H1 (cell line): ENCODE results near the gene CNNM3. TPM values are rescaled to one million over a fixed set of nuclear protein-coding genes. Genes with fewer than 3 reads are reported as not detected.

Source experiments
- CEBPB ChIP-seq: IDR thresholded peaks from 2 replicates; pipeline ENCODE4 v1.6.1; 2012; ENCODE audit warnings: low read depth, low read length
- HDAC2 ChIP-seq, 2 experiments: fragments of 300-600 bp in 1 of 2; sonication (generic) in 1 of 2; IDR thresholded peaks; 2 replicates each; pipeline ENCODE4 v1.6.1; 2011 to 2012; ENCODE audit warnings: low read depth in 2 of 2, low read length in 2 of 2, mild to moderate bottlenecking in 2 of 2, moderate library complexity in 2 of 2, borderline replicate concordance in 1 of 2, inconsistent platforms in 1 of 2
- JUN ChIP-seq: IDR thresholded peaks from 2 replicates; pipeline ENCODE4 v1.6.1; 2011; ENCODE audit warnings: low read depth, mild to moderate bottlenecking, improper control_type of control experiment, low read length
- RBBP5 ChIP-seq: IDR thresholded peaks from 2 replicates; pipeline ENCODE4 v1.7.1; 2012; ENCODE audit warnings: low read depth, mild to moderate bottlenecking, inconsistent platforms, low read length, moderate library complexity, borderline replicate concordance
- RNF2 ChIP-seq: fragments of 200-900, 300-1000 bp; sonication (generic); IDR thresholded peaks from 2 replicates; pipeline ENCODE4 v1.7.1; 2016; ENCODE audit warnings: borderline replicate concordance, low read depth, mild to moderate bottlenecking, antibody characterized with exemption, low read length; ENCODE audit not compliant: poor library complexity, severe bottlenecking; ENCODE audit errors: missing control alignments
- SIRT6 ChIP-seq: IDR thresholded peaks from one replicate; pipeline ENCODE4 v1.7.1; 2012; ENCODE audit warnings: low read length, inconsistent platforms
- polyA plus RNA-seq, 7 experiments: library from polyadenylated mRNA; depleted of rRNA in 3 of 7; stranded (reverse) in 5 of 7; unstranded in 2 of 7; fragments of >200 nt in 5 of 7; fragments of 200-250 nt in 2 of 7; gene quantifications; 1 replicate in 5 of 7; 2 replicates in 1 of 7; 4 replicates in 1 of 7; pipeline versions ENCODE4 v1.2.1 to v1.2.3, GENCODE V29; 2011 to 2013; ENCODE audit warnings: missing spikeins in 2 of 7, mixed read lengths in 2 of 7
- total RNA-seq: library from RNA; stranded (reverse); fragmentation: NEBNext Ultra II Directional; extraction: Animal tissue kit (Norgen Biotek cat#: 25700); gene quantifications from 2 replicates; pipeline ENCODE4 v1.2.1, GENCODE V29; 2021
- TF ChIP-seq, protein P1 (sequence below): IDR thresholded peaks from 2 replicates; pipeline ENCODE4 v1.6.1; 2012; ENCODE audit warnings: inconsistent platforms
- TF ChIP-seq, protein P2 (sequence below): IDR thresholded peaks from 2 replicates; pipeline ENCODE4 v1.6.1; 2011; ENCODE audit warnings: low read length, improper control_type of control experiment

CNNM3 gene
- total and polyA plus RNA-seq, 2 of the 8 experiments (the other 6 are each of a cell fraction or from before 2014, with no cell fraction given): 29.1 to 29.2 TPM

DNA sequence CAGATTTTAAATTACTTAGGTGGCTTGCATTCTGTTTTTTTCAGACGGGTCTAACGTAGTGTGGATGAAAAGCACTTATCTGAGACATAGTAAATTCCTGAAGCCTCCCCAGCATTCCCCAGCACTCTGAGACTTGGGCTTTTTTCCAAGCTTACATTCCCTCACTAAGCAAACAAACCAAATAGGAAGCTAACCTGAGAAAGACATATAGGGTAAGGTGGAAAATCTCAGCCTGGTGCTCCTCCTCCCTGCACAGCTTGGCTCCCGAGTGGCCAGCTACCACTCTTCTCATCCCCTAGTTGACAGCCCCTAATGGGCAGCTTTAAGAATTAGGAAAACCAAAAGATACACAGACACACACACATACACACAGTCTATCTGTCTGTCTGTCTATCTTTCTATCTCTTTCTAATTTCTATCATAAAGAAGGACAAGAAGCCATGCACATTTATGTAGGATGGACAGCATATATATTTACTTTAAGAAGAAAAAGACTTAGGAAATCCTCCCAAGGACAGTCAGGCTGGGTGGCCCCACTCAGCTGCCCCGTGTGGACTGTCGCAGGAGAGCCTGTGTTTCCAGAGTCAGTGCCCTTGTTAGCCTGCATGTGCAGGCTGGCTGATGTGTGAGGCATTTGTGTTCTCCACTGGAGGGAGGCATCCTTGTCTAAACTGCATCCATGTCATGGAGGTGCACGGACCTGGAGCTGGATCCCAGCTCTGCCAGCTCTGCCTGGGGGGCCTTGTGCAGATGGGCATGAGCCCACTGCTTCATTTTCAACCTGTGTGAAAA is 8.2 kb downstream of the CNNM3 start (continued):
- TF ChIP-seq RNF2 (no peak), RBBP5 (no peak), JUN (no peak), HDAC2 (IDR thresholded peaks at IDR 0.05; ENCODE audit: borderline replicate concordance in 1 of 2, low read depth in 2 of 2, low read length in 2 of 2) (no peak), CEBPB (no peak), SIRT6 (no peak)
- TF ChIP-seq, protein P1, sequence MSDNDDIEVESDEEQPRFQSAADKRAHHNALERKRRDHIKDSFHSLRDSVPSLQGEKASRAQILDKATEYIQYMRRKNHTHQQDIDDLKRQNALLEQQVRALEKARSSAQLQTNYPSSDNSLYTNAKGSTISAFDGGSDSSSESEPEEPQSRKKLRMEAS: no peak
- TF ChIP-seq, protein P2, sequence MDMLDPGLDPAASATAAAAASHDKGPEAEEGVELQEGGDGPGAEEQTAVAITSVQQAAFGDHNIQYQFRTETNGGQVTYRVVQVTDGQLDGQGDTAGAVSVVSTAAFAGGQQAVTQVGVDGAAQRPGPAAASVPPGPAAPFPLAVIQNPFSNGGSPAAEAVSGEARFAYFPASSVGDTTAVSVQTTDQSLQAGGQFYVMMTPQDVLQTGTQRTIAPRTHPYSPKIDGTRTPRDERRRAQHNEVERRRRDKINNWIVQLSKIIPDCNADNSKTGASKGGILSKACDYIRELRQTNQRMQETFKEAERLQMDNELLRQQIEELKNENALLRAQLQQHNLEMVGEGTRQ: no peak
